Testis (tissue), 2 donors: ENCODE measurements around the gene OLA1.

ENCODE experiments used
- CTCF ChIP-seq, 3 experiments: fragments of 450-650 bp in 2 of 3; fragments of 200-600 bp in 1 of 3; sonication (generic) in 1 of 3; IDR thresholded peaks; one replicate each; pipeline ENCODE4 v1.5.1; 2016 to 2019; ENCODE audit warnings: antibody characterized with exemption in 3 of 3, mild to moderate bottlenecking in 2 of 3, moderate library complexity in 1 of 3
- POLR2A ChIP-seq: fragments of 450-650 bp; IDR thresholded peaks from one replicate; pipeline ENCODE4 v1.6.1; 2017; ENCODE audit warnings: antibody characterized with exemption, mild to moderate bottlenecking, moderate library complexity

DNA sequence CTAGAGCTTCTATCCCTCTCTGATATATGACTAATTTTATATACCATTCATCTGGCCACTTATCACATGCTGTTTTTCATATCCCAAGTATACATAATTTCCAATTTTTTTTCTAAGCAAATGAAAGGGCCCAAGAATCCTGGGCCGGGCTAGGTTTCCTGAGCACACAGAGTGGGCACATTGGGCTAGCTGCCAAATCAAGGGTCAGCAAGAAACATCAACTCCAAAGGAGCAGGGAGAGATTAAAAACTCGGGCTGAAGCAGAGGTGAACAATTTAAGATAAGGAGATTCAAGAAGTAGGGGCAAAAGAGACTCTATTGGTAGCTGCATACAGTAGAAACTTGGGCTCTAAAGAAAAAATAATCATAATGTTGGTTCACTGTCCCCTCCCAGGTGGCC is 39.0 kb downstream of the OLA1 start:
- no peak for TF ChIP-seq CTCF (IDR thresholded peaks at IDR 0.05)
- TF ChIP-seq POLR2A = no peak
